ENCODE results near the gene OR2F2.

OR2F2 gene

DNA sequence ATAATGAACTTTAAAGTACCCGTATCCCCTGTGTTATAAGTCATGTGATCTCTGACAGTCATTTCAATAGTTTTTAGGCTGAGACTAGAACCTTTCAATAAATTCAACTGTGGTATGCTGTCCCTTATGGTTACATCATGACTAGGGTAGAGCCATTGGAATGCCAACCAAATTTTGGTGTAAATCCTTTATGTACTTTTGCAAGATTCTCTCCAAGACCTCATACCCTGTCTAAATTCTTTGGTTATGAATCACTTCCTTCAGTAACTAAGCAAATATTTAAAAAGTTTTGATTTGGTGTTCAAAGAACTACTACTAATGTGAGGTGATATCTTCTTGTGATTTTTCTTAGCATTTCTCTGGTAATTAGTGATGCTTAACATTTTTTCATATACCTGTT, 44.3 kb downstream of the OR2F2 start:
- no peak for DNase-seq (ENCODE audit: low spot score)
- no peak overlapping the region for H3K18ac ChIP-seq (ENCODE audit: low read length)
- no CpG with 5 or more reads among the region's 1 CpG for WGBS, 2 donors (ENCODE audit: extremely low coverage in 2 of 2, insufficient read length in 2 of 2, insufficient replicate concordance in 1 of 2)
- H3K23ac ChIP-seq (ENCODE audit: low read depth, low read length, poor library complexity) = no peak overlapping the region
- no peaks in the 10 kb centered on the region for H3K9me3 ChIP-seq (replicated peaks in 1 of 2; ENCODE audit: control insufficient read depth in 2 of 2, insufficient read depth in 1 of 2, low read depth in 1 of 2, low read length in 2 of 2)
- no peak overlapping the region for H3K4me3 ChIP-seq (ENCODE audit: low read length in 2 of 2)
- H2BK15ac ChIP-seq (ENCODE audit: low read length) = no peak overlapping the region
- no peak overlapping the region for H2BK12ac ChIP-seq (ENCODE audit: low read length)
- no peak overlapping the region for H2AFZ ChIP-seq (ENCODE audit: low read length)
- H2BK5ac ChIP-seq (ENCODE audit: low read length) = no peak overlapping the region
- H3K27me3 ChIP-seq (ENCODE audit: control insufficient read depth in 3 of 3, insufficient read depth in 3 of 3, low read depth in 1 of 3, low read length in 3 of 3) = no peaks in the 10 kb centered on the region
- no peak overlapping the region for H3K27ac ChIP-seq (replicated peaks; ENCODE audit: low read length)
- no peaks in the 10 kb centered on the region for H3K79me1 ChIP-seq (ENCODE audit: low read depth, low read length)
- no peaks in the 10 kb centered on the region for H3K4me1 ChIP-seq (ENCODE audit: control insufficient read depth in 2 of 2, insufficient read depth in 1 of 2, low read depth in 1 of 2, low read length in 2 of 2)
- H2BK120ac ChIP-seq (ENCODE audit: low read depth, low read length) = no peak overlapping the region
- H3K14ac ChIP-seq (ENCODE audit: low read length) = no peak overlapping the region
- H3K4me2 ChIP-seq (ENCODE audit: insufficient read depth, low read length, poor library complexity, severe bottlenecking) = no peak overlapping the region
- no peaks in the 10 kb centered on the region for H3K36me3 ChIP-seq (replicated peaks in 1 of 2; ENCODE audit: control insufficient read depth in 2 of 2, insufficient read depth in 2 of 2, low read length in 2 of 2)
- no peak overlapping the region for H3K4ac ChIP-seq (ENCODE audit: low read length)
- H4K8ac ChIP-seq (ENCODE audit: low read depth, low read length) = no peak overlapping the region
- no peak overlapping the region for H4K91ac ChIP-seq (ENCODE audit: low read depth, low read length, poor library complexity)
- no peak overlapping the region for H3K9ac ChIP-seq (ENCODE audit: low read depth, low read length, poor library complexity)
- no peak overlapping the region for H2AK5ac ChIP-seq (ENCODE audit: low read depth, low read length)

DNA sequence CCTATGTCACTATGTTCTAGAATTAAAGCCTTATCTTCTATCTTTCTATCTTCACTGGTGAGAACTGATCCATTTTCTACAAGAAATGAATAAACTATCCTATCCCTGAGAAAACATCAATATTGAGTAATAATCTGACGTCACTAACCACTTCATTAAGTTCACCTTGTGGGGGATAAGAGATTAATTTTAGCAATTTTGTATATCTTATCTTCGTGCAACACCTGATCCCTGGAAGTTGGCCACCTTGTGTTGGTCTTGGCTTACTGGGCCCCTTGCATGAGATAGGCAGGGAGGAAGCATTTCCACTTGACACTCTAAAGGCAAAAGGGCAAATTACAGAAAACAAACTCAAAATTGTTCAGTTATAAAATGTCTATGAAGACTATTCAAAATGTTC, 45.0 kb downstream of the OR2F2 start:
- Histone ChIP-seq H2AK5ac (ENCODE audit: low read depth, low read length) (no peak overlapping the region), H2BK15ac (ENCODE audit: low read length) (no peak overlapping the region), H3K4me3 (ENCODE audit: low read length in 2 of 2) (no peak overlapping the region), H4K91ac (ENCODE audit: low read depth, low read length, poor library complexity) (no peak overlapping the region), H2AFZ (ENCODE audit: low read length) (no peak overlapping the region), H2BK12ac (ENCODE audit: low read length) (no peak overlapping the region), H3K18ac (ENCODE audit: low read length) (no peak overlapping the region), H3K9ac (ENCODE audit: low read depth, low read length, poor library complexity) (no peak overlapping the region), H3K4me1 (ENCODE audit: control insufficient read depth in 2 of 2, insufficient read depth in 1 of 2, low read depth in 1 of 2, low read length in 2 of 2) (no peaks in the 10 kb centered on the region), H2BK5ac (ENCODE audit: low read length) (no peak overlapping the region), H2BK120ac (ENCODE audit: low read depth, low read length) (no peak overlapping the region), H3K36me3 (replicated peaks in 1 of 2; ENCODE audit: control insufficient read depth in 2 of 2, insufficient read depth in 2 of 2, low read length in 2 of 2) (no peaks in the 10 kb centered on the region), H3K4me2 (ENCODE audit: insufficient read depth, low read length, poor library complexity, severe bottlenecking) (no peak overlapping the region), H3K9me3 (replicated peaks in 1 of 2; ENCODE audit: control insufficient read depth in 2 of 2, insufficient read depth in 1 of 2, low read depth in 1 of 2, low read length in 2 of 2) (no peaks in the 10 kb centered on the region), H3K4ac (ENCODE audit: low read length) (no peak overlapping the region), H3K27me3 (ENCODE audit: control insufficient read depth in 3 of 3, insufficient read depth in 3 of 3, low read depth in 1 of 3, low read length in 3 of 3) (no peaks in the 10 kb centered on the region), H3K23ac (ENCODE audit: low read depth, low read length, poor library complexity) (no peak overlapping the region), H3K27ac (replicated peaks; ENCODE audit: low read length) (no peak overlapping the region), H3K14ac (ENCODE audit: low read length) (no peak overlapping the region), H4K8ac (ENCODE audit: low read depth, low read length) (no peak overlapping the region), H3K79me1 (ENCODE audit: low read depth, low read length) (no peaks in the 10 kb centered on the region)
- no CpG with 5 or more reads among the region's 2 CpGs for WGBS, 2 donors (ENCODE audit: extremely low coverage in 2 of 2, insufficient read length in 2 of 2, insufficient replicate concordance in 1 of 2)
- DNase-seq (ENCODE audit: low spot score) = no peak

DNA sequence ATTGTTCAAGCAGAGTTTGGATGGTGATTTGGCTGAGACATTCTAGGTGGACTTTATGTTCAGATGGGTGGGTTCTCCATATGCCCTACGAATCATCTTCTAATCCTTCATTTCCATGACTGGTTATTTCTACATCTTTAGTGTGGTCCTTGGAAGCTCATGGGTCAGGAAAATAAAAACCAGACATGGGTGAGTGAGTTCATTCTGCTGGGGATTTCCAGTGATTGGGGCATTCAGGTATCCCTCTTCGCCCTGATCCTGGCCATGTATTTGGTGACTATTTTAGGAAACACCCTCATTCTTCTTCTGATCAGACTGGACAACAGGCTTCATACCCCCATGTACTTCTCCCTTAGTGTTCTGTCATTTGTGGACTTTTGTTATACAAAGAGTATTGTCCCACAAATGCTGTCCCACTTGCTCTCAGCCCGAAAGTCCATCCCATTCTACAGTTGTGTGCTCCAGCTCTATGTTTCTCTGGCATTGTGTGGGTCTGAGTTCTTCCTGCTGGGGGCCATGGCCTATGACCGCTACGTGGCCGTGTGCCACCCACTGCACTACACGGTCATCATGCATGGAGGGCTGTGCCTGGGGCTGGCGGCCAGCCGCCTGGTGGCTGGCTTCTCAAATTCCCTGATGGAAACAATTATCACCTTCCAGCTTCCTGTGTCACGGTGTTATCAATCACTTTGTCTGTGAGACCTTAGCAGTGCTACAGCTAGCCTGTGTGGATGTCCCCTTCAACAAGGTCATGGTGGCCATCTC, 45.9 kb downstream of the OR2F2 start:
- Histone ChIP-seq H3K4me3 (ENCODE audit: low read length in 2 of 2) (peak overlapping the region in 1 of 2 donors; percentile 7), H2BK12ac (ENCODE audit: low read length) (no peak overlapping the region), H3K4me1 (ENCODE audit: control insufficient read depth in 2 of 2, insufficient read depth in 1 of 2, low read depth in 1 of 2, low read length in 2 of 2) (no peaks in the 10 kb centered on the region), H2AFZ (ENCODE audit: low read length) (no peak overlapping the region), H3K9ac (ENCODE audit: low read depth, low read length, poor library complexity) (no peak overlapping the region), H3K27me3 (ENCODE audit: control insufficient read depth in 3 of 3, insufficient read depth in 3 of 3, low read depth in 1 of 3, low read length in 3 of 3) (no peaks in the 10 kb centered on the region), H3K14ac (ENCODE audit: low read length) (no peak overlapping the region), H3K27ac (replicated peaks; ENCODE audit: low read length) (no peak overlapping the region), H4K8ac (ENCODE audit: low read depth, low read length) (no peak overlapping the region), H3K4me2 (ENCODE audit: insufficient read depth, low read length, poor library complexity, severe bottlenecking) (no peak overlapping the region), H3K18ac (ENCODE audit: low read length) (no peak overlapping the region), H2BK15ac (ENCODE audit: low read length) (no peak overlapping the region), H2BK5ac (ENCODE audit: low read length) (no peak overlapping the region), H3K79me1 (ENCODE audit: low read depth, low read length) (no peaks in the 10 kb centered on the region), H3K4ac (ENCODE audit: low read length) (no peak overlapping the region), H2AK5ac (ENCODE audit: low read depth, low read length) (no peak overlapping the region), H3K23ac (ENCODE audit: low read depth, low read length, poor library complexity) (no peak overlapping the region), H3K36me3 (replicated peaks in 1 of 2; ENCODE audit: control insufficient read depth in 2 of 2, insufficient read depth in 2 of 2, low read length in 2 of 2) (no peaks in the 10 kb centered on the region), H2BK120ac (ENCODE audit: low read depth, low read length) (no peak overlapping the region), H4K91ac (ENCODE audit: low read depth, low read length, poor library complexity) (no peak overlapping the region), H3K9me3 (replicated peaks in 1 of 2; ENCODE audit: control insufficient read depth in 2 of 2, insufficient read depth in 1 of 2, low read depth in 1 of 2, low read length in 2 of 2) (no peaks in the 10 kb centered on the region)
- DNase-seq (ENCODE audit: low spot score) = no peak
- no CpG with 5 or more reads among the region's 10 CpGs for WGBS, 2 donors (ENCODE audit: extremely low coverage in 2 of 2, insufficient read length in 2 of 2, insufficient replicate concordance in 1 of 2)

DNA sequence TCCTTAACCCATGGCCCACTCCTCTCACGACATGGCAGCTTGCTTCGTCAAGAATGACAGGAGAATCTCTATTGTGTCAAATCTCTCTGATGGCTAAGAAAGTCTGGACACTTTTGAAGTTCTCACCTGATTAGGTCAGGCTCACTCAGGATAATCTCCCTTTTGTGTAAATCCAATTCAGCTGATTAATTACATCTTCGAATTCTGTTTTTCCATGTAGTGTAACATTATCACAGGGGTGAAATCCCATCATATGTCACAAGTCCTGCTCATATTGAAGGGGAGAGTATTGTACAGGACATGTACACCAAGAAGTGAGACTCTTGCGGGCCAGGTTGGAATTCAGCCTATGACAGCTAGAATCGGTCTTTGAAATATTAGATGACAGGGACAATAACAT, 48.9 kb downstream of the OR2F2 start:
- no peak overlapping the region for H3K4me2 ChIP-seq (ENCODE audit: insufficient read depth, low read length, poor library complexity, severe bottlenecking)
- H3K9ac ChIP-seq (ENCODE audit: low read depth, low read length, poor library complexity) = no peak overlapping the region
- no peaks in the 10 kb centered on the region for H3K27me3 ChIP-seq (ENCODE audit: control insufficient read depth in 3 of 3, insufficient read depth in 3 of 3, low read depth in 1 of 3, low read length in 3 of 3)
- H4K91ac ChIP-seq (ENCODE audit: low read depth, low read length, poor library complexity) = no peak overlapping the region
- H3K4me1 ChIP-seq (ENCODE audit: control insufficient read depth in 2 of 2, insufficient read depth in 1 of 2, low read depth in 1 of 2, low read length in 2 of 2) = no peaks in the 10 kb centered on the region
- DNase-seq (ENCODE audit: low spot score) = no peak
- H2BK5ac ChIP-seq (ENCODE audit: low read length) = no peak overlapping the region
- H2AFZ ChIP-seq (ENCODE audit: low read length) = no peak overlapping the region
- no peak overlapping the region for H3K4ac ChIP-seq (ENCODE audit: low read length)
- H3K14ac ChIP-seq (ENCODE audit: low read length) = no peak overlapping the region
- no peaks in the 10 kb centered on the region for H3K9me3 ChIP-seq (replicated peaks in 1 of 2; ENCODE audit: control insufficient read depth in 2 of 2, insufficient read depth in 1 of 2, low read depth in 1 of 2, low read length in 2 of 2)
- H3K18ac ChIP-seq (ENCODE audit: low read length) = no peak overlapping the region
- H4K8ac ChIP-seq (ENCODE audit: low read depth, low read length) = no peak overlapping the region
- no peak overlapping the region for H2BK12ac ChIP-seq (ENCODE audit: low read length)
- H3K36me3 ChIP-seq (replicated peaks in 1 of 2; ENCODE audit: control insufficient read depth in 2 of 2, insufficient read depth in 2 of 2, low read length in 2 of 2) = no peaks in the 10 kb centered on the region
- no peak overlapping the region for H3K4me3 ChIP-seq (ENCODE audit: low read length in 2 of 2)
- no peaks in the 10 kb centered on the region for H3K79me1 ChIP-seq (ENCODE audit: low read depth, low read length)
- no peak overlapping the region for H3K23ac ChIP-seq (ENCODE audit: low read depth, low read length, poor library complexity)
- no peak overlapping the region for H2BK120ac ChIP-seq (ENCODE audit: low read depth, low read length)
- H2AK5ac ChIP-seq (ENCODE audit: low read depth, low read length) = no peak overlapping the region
- no peak overlapping the region for H3K27ac ChIP-seq (replicated peaks; ENCODE audit: low read length)
- no peak overlapping the region for H2BK15ac ChIP-seq (ENCODE audit: low read length)
- no CpG with 5 or more reads among the region's 5 CpGs for WGBS, 2 donors (ENCODE audit: extremely low coverage in 2 of 2, insufficient read length in 2 of 2, insufficient replicate concordance in 1 of 2)
